GM21390 (cell line): ENCODE measurements around the gene GPAM.
"Not testable (repeated sequence)": the region's sequence is repeated elsewhere in the genome, so short reads cannot be mapped to it uniquely, and the experiment has no call there.

Source experiments
- ATAC-seq: cut with Tn5 transposase; IDR thresholded peaks from one replicate; pipeline ENCODE4 v1.9.1; 2021; ENCODE audit not compliant: unreplicated experiment

Gene GPAM, protein sequence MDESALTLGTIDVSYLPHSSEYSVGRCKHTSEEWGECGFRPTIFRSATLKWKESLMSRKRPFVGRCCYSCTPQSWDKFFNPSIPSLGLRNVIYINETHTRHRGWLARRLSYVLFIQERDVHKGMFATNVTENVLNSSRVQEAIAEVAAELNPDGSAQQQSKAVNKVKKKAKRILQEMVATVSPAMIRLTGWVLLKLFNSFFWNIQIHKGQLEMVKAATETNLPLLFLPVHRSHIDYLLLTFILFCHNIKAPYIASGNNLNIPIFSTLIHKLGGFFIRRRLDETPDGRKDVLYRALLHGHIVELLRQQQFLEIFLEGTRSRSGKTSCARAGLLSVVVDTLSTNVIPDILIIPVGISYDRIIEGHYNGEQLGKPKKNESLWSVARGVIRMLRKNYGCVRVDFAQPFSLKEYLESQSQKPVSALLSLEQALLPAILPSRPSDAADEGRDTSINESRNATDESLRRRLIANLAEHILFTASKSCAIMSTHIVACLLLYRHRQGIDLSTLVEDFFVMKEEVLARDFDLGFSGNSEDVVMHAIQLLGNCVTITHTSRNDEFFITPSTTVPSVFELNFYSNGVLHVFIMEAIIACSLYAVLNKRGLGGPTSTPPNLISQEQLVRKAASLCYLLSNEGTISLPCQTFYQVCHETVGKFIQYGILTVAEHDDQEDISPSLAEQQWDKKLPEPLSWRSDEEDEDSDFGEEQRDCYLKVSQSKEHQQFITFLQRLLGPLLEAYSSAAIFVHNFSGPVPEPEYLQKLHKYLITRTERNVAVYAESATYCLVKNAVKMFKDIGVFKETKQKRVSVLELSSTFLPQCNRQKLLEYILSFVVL

GRCh38 chr10:112183329-112184051 lies at the start of gene GPAM:
TSS of gene GPAM (minus strand) at chr10:112183765. CDS start at chr10:112181784, 1,981 bp downstream.
- ATAC-seq, result peak; percentile 95

GRCh38 chr10:112232670-112233069 lies 49.1 kb upstream of the GPAM start:
- no peak for ATAC-seq

DNA sequence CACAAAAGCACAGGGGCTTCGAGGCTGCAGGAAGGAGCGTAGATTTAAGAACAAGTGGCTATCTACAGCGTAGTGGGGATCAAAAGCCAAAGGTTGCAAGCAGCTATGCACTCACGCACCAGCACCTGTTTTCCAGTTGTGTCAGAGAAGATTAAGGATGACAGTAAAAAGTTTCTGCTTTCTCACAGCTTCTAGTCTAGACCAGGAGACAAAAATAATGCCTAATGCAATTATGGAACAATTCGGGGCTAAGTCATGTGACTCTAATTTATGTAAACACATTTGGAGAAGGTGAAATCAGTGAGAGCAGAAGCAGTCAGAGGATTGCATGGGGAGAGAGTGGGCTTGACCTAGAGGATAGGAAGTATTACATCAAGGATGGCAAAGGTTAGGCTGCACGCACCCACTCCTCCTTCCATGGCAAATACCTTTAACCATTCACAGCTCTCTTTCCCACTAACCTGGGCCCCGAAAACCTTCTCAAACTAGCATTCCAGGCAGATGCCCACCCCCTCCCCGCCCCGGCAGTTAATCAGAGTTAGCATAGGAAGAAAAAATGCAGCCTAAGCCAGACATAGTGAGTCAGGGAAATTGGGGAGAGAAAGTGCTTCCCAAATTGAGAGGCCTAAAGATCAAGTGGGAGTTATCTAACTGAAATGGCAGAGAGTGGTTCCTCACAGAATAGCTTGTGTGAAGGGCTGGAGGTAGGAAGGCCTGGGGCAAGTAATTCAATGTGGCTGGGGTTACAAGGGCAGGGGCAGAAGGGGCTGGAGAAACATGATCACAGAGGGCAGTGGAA lies 48.2 kb upstream of the GPAM start:
- no peak for ATAC-seq

DNA sequence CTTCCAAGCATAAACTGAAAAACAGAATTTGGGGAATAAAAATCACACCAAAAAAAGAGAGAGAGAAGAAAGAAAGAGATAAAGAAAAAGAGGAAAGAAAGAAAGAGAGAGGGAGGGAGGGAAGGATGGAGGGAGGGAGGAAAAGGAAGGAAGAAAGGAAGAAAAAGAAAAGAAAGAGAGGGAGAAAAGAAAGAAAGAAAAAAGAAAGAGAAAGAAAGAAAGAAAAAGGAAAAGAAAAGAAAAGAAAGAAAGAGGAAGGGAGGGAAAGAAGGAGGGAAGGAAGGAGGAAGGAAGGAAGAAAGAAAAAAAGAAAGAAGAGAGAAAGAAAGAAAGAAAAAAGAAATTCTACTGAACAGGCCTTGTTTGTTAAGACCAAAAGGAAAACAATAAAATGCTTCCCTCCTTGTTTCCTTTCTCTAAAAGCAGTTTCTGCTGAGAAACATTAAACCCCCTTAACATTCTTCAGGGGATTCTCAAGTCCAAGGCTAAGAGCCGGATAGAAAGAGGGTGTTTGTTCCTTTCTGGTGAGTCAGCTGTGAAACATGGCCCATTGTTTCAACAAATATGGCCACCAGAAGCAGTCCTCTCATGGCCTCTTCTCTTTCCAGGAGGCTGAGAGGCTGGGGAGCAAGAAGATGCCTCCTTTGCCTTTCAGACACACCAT lies 46.9 kb upstream of the GPAM start:
- no peak for ATAC-seq

DNA sequence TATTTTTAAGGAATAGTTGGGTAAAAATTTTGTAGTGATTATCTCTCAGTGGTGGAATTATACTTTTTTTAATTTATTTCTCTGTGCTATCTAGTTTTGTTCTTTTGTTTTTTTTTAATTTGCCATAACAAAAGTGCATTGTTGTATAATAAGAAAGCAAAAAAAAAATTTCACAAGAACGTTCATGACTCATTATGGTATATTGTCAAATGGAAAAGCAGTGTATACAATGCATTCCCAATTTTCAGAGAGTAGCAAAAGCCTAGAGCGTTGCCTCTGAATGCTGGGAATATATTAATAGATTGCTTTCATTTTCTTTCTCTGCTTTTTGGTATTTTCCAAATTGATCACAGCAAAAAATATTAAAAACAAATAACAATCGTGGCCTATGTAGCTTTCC lies 46.3 kb upstream of the GPAM start:
- ATAC-seq, result no peak

GRCh38 chr10:112229096-112229495 lies 45.5 kb upstream of the GPAM start:
- no peak for ATAC-seq

- ATAC-seq, result not testable (repeated sequence)
Measured at GRCh38 chr10:112228366-112229088, 45.0 kb upstream of the GPAM start.

DNA sequence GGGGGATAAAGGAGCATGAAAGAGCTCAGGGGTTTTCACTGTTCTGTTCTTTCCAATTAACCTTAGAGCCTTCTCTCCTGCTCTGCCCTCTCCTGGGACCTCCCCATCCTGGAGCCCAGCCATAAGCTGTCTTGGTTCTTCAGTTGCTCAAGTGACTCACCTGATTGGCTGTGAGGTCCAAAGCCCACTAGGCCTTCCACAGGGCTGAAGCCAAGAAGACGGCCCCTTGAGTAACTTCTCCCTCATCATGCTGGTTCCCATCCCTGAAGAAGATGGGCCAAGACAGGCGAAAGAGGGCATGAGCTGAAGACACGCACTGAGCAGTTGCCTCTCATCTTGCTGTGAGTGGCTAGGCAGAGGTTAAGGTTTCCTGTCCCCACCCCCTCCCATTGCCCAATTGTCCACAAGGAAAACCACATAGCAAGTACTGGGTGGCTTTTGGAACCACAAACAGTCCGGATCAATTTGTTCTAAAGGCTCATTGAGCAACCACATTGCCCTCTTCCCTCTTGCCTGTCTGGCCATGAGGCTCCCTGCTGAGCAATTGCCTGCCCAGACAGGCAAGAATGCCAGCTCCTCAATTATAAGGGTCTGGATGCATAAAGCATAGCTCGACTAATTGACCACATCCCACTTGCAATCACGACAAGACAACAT lies 43.9 kb upstream of the GPAM start:
- no peak for ATAC-seq

DNA sequence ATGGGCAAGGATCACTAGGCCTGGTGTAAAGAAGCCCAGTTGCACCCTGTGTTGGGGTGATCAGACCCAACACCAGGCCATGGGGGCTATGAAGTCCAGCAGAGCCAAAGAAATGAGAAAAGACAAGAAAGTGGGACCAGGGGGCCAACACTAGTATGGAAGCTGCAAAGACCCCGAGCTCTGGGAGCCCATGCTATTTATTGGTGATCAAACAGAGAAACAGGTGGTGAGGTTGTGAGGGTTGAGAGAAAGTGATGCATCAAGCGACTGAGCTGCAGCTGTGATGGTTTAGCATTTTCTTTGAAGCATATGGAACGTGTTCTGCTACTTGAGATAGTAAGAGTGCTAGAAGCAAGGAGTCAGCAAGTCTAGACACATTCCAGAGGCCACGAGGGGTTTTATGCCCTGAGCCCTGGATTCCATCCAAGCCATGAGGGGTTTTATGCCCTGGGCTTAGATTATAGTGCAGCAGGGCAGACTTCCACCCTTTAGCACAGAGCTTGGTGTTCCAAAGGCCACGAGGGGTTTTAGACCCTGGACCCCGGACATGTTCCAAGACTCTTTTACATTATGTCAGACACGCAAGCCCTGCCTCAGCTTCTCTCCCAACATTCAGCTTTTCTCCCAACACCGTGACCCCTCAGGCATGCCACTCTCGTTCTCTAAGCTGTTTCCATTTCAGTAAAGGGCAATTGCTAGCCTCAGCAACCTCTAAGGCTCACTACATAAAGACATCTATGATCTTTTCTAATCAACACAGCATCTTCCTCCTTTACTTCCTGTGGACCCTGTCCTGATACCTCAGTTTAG lies 43.1 kb upstream of the GPAM start:
- no peak for ATAC-seq

- ATAC-seq, result no peak
Measured at GRCh38 chr10:112225771-112226438, 42.3 kb upstream of the GPAM start.

DNA sequence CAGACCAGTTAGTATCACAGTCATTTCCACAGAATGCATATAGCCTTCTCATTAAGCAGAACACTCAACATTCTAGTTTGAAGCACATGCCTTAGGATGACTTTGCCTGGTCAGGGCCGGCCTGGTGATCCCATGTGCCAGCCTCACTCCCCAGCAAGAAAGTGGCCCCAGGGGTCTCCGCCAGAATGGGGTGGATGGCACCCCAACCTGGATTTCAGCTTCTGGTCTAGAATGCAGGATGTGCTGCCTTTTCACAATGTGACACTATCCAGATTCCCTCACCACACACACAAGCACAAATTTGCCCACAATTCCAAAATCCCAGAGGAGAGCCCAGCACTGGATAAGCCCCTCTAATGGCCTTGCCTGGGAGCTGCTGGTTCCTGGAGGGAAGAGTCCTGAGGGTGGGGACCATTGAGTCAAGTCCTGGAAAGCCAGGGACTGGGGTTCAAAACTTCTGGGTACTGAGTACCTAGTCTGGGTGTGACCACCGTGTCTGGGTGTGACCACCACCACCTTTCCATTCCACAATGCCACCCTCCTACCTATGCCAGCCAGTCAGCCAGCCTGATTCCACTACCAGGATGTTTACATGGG lies 41.5 kb upstream of the GPAM start:
- no peak for ATAC-seq

DNA sequence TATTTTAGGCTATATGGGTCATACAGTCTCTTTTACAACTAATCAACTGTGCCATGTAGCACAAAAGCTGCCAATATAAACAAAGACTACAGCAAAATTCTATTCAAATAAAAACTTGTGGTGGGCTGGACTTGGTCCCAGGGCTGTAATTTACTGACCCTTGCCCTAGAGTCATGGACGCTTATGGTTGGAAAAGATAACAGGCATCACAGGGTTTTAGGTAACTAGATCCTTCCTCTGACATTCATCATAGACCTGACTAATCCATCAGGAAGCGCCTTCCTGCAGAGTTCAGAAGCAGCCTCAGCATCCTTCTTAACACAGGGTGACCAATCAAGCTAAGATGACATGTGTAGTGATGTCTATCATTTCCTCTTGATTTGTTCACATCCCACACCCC lies 40.2 kb upstream of the GPAM start:
- no peak for ATAC-seq

DNA sequence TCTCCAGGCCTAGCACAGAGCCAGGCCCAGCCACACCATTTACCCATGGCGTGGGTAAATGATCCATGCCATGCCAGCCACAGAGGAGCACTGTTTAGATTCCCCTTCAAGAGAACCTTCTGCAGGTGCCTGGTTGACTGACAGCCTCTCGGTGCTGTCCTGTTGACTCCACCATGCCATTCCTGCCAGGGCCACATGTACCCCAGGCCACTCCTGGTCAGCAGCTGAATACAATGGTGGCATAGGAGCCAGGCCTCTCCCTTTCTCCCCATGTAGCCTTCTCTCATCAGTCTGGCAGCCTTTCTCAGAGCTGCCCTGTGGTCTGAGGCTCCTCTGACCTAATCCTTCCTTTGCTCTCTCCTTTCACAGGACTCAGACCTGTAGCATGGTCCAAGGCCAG lies 39.2 kb upstream of the GPAM start:
- no peak for ATAC-seq

GRCh38 chr10:112221545-112221944 lies 38.0 kb upstream of the GPAM start:
- no peak for ATAC-seq

GRCh38 chr10:112218960-112219359 lies 35.4 kb upstream of the GPAM start:
- no peak for ATAC-seq

DNA sequence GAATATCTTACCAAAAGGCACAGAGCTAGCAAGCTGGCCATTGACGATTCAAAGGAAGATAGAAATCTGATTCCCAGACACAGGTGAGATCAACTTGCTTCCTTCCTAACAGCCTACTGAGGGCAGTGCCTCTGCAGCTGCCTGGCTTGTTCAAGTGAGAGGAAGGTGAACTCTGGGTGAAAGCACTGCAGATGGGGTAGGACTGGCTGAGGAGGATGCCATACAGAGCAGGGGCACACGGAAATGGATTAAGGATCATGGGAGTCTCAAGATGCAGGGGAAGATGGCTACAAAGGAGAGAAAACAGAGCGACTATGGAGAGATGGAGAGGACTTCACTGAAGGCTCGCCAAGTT lies 34.4 kb upstream of the GPAM start:
- ATAC-seq, result no peak

DNA sequence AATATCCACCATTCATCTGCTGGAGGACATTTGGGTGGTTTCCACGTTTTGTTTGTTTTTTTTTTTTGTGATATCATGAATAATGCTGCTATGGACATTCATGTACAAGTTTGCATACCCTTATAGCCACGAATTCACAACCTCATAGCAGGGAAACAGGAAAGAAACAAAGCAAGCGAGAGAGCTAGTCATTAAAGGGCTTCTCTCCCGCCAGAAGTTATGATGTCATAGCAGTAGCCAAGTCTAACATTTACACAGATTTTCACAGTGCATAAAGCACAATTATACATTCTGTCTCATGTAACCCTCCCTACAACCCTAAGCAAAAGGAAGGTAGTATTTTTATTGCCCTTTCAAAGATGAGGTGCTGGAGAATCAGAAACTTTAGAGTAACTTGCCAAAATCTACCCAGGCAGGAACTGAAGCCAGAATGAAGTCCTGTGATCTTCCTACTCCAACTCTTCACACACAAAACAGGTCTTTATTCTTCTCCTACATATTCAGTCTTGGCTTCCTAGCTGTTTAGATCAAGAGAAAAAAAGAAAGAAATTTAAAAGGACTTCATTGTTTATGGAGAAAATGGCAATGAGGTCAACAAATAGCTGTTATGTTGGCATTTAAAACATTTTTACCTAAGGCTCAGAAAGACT lies 33.9 kb upstream of the GPAM start:
- no peak for ATAC-seq
